NCI-H2196 treated with DMSO at 0.1 percent for 48 hours (cell line): ENCODE data around the gene CASZ1.

Experiments
- DNase-seq: peaks from one replicate; lab custom pipeline; 2025; ENCODE audit not compliant: unreplicated experiment; lab: John Stamatoyannopoulos, UW

The CASZ1 gene

DNA sequence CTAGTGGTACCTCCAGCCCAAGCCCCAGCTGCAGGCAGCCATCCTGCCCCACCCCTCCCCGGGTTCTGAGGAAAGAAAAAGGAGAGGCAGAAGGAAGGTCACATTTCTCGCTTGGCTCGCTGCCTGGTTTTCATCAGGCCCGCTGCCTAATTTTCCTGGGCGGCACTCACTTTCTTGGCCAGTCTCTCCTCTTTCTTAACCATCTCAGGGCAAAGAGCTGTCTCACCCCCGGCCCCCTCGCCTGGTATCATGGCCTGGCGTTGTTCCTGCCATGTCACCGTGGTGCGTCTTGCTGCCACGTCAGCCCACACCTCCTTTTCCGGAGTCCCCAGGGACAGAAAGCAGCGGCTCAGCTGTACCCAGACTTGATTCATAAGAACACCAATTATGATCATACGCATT is 26.6 kb upstream of the CASZ1 start:
- no peak for DNase-seq

DNA sequence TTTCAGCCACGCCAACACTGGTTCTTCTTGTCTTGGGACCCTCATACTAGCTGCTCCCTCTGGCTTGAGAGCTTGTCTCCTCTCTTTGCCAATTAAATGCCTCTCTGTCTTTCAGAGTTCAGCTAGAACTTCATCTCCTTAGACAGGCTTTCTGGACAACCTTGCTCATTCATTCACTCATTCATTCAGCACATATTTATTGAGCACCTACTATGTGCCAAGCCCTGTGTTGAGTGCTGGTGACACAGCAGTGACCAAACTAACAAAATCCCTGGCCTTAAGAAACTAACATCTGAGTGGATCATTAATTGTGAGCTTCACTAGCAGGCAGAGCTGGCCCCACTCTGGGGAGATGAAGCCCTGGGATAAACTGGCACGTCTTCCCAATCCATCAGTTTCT is 24.9 kb upstream of the CASZ1 start:
- no peak for DNase-seq

DNA sequence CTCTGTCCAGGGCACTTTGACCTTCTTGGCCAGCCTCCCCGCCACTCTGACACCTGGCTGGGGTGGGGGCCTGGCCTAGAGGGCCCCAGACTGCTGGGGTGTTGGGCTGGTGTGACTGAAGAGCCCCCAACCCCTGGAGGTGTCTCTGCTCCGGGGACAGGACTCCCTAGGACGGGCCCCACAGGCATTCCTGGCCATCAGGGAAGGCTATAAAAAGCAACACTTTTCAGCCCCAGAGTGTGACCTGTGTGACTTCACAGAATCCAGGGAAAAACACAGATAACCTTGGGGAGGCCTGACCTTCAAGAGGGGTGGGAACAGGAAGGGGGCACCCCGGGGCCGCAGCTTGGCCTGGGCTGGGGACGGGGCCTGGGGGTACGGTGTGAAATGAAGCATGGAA is 24.0 kb upstream of the CASZ1 start:
- DNase-seq, result no peak

DNA sequence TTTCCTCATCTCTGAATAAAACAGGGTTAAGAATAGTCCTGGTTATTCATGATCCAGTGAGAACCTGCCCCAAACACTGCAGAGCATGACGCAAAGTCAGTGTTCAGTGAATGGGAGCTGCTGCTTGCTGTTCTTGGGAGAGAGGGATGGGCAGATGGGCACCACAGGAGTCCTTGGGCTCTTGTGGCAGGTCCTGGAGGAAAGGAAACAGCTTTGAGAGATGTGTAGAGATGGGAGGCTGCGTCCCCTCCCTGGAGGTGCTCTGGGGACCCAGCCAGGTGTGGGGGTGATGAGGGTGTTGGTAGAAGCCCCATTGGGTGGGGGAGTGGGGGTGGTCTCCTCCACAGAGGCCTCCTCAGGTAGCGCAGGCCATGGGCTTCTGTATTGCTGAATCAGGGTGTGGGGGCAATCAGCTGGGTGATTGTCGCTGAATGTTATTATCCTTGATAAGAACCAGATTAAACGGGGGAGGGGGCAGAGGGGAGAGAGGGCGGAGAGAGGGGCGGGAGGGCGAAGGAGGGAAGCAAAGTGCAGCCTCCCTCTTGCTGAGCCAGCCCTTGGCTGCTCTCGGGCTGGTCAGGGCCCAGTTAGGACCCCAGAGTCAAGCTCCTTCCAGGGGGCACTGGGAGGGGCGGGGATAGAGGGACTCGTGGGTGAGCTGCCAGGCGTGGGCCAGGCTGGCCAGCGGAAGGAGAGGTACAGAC is 22.9 kb upstream of the CASZ1 start:
- no peak for DNase-seq

DNA sequence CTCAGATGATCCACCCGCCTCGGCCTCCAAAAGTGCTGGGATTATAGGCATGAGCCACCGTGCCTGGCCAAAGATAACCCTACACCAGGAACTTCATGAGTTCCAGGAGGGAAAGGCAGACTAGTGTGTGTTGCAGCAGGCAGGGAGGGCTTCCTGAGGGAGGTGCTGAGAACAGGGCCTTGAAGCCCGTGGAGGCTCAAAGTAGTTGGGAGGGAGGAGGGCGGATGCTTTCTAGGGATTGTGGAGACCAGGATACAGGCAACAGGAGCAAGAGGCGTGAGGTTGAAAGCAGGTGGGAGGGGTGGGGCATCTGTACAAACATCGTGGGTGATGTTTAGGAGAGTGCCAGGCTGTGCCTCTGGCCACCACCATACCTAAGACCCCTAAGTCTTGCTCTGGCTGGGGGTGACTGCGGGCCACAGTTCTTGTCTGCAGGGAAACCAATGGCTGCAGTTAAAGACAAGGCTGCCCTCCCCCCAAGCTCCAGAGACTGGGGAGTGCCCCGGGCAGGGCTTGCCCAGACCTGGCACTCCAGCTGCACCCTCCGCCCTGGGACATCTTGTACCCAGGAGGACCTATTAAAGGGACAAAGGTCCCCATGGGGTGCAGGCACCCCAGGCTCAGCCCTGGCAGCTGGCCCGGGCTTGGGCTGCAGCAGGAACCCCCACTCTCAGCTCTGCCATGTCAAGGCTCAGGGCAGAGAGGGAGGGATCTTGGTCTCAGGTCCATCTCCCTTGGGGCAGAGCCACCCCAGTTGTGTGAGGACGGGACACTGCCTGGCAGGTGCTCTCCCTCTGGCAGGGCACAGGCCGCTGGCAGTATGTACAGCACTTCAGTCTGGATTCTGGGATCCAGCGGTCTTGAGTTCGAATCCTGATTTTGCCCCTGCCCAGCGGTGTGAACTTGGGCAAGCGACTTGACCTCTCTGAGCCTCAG is 22.1 kb upstream of the CASZ1 start:
- DNase-seq, result no peak

DNA sequence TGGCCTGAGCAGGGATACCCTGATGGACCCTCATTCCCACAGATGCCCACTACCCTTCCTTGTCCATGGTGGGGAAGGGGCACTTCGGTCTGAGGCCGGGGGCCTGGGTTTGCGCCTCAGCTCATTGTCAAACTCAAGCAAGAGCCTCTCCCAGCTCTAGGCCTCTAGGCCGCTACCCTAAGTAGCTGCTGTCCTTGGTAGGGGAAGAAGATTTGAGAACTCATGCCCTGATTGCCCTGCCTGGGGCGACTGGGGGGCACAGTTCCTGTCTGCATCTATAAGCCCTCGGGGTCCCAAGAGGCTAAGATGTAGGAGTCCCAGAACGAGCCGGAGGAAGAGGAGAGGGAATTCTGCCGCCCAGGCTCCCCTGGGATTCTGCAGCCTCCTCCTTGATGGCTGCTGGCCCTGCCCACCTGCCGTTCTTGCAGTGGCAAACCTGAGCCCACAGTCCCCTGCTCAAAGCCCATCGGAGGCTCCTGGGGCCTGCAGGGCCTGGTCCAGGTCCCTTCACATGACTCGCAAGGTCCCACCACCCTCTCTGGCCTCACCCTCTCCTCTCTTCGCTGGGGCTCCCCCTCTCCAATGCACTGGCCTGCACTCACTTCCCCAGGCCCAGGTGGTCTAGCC is 20.4 kb upstream of the CASZ1 start:
- no peak for DNase-seq

DNA sequence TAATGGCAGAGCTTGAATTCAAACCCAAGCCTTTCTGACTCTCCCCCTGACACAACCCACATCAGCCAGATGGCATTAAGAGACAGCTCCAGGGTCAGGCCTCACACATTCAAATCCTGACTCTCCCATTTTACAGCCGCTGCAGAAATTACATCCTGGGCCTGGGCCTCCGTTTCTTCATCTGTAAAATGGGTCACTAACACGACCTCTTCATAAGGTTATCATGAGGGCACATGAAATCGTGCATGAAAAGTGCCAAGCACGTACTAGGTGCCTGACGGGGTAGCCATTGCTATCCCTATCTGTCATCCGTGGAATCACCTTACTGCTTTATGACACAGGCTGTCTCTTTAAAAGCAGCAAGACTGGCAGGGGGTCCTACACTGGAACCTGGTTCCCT is 19.8 kb upstream of the CASZ1 start:
- no peak for DNase-seq

DNA sequence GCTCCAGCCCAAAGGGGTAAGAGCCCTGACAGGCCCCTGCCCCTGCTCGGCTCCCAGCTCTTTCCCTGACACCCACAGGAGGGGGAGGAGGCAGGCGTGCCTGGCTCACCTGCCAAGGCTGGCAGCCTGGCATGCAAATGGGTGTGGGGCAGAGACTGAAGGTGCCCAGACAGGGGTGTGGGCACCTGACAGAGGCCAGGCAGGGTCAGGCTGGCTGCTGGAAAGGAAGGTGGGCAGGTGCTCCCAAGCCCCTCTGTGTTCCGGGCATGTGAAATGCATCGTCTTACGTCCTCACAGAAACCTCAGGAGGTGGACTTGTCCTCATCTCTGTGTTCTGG is 19.4 kb upstream of the CASZ1 start:
- no peak for DNase-seq

DNA sequence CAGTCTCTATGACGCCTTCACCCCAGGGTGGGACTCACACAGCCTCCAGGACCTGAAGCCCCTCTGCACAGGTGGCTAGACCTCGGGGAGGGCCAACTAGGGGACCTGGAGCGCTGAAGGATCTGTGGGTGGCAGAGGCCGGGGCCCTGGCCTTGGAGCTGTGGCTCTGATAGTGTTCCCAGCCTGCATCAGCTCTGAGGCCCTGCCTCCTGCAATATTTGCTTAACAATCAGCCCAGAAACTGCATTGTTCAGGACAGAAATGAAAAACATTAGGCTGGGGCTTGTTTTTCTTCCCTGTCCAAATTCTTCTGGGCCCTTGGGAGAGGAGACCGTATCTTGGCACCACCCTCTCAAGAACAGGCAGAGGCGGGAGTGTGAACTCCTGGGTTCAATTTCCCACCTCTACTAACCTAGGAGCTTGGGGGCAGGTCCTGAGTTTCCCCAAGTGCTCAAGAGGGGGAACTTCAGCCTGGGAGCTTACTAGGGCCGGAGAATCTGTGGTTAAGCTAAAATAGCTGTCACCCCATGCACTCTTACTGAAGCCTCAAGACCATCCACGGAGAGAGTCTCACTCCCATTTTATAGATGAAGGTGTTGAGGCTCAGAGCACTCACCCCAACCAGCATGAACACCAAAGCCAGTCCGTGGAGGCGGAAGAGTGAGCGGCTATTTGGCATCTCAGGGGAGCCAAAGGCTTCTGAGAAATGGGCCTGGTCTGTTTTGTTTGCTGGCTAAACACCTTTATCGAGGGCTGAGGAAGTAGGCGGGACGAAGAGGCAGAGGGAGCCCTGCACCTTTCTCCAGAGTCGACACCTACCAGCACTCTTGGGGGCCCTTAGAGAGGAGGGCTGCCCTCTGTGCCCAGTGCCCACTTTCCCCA is 18.8 kb upstream of the CASZ1 start:
- DNase-seq, result no peak

DNA sequence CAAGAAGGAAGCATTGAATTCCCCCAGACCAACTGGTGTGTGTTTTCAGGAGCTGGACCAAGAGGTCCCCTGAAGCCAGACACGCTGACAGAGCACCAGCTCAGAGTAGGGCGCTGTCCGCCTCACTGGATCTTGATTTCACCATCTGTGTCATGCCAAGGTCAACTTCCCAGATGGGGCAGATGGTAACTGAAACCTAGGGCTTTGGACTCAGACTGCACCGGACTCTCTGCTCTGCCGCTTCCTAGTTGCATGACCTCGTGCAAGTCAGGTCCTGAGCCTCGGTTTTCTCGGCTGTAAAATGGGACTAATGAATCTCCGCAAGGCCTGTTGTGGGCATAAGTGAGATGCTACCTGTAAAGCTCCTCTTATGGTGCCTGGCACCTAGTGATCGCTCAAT is 17.9 kb upstream of the CASZ1 start:
- DNase-seq, result no peak

DNA sequence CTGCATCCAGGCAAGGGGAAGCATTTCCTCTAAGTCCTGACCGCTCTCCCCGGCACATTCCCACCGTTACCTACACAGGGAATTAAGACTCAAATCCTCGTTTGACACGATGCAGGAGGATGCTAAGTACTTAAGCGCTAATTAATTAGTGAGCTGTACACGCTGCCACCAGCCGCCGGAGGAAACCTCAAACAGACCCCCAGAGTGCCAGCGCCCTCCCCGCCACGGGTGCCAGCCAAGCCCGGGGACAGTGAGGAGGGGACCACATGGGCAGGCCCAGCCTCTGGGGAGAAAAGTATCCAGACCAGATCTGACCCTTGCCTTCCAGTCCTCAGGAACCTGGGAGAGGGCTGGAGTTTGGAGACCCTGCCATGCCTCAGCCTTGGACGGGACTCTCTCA is 17.4 kb upstream of the CASZ1 start:
- no peak for DNase-seq

DNA sequence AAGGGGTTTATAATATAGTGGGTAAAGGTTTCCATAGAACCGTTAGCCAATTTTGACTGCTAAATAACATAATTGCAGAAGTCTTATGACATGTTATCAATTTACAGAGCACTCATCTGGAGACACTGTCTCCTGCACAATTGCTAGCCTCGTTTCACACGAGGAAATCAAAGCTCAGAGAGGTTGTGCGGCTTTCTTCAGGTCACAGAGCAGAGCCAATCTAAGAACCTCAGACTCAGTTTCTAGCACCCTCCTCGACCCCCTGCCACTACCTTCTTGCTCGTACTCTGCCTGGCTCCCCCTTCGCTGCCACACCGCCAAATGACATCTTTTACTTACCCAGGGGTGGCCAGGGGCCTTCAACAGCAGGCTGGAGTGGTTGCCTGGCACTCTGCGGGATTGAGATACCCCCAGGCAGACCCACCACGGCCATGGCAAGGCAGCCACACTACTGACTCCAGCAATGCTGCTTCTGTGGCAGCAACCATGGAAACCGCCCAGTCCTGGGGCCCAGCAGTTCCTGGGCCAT is 16.0 kb upstream of the CASZ1 start:
- no peak for DNase-seq

DNA sequence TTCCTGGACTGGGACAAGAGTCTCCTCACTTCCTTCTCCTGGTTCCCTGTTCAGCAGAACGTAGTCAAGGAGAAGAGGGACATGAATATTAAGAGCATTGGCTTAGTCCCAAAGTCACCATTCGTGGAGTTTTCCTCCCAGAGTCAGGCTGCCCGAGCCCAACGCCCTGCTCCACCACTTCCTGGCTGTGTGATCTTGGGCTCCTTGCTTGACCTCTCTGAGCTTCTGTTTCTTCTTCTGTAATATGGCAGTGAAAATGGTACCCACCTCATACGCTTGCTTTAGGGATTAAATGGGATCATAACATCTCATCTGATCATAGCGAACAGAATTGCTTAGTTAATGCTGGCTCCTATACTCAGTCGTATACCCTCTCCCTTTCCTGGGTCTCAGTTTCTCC is 12.0 kb upstream of the CASZ1 start:
- no peak for DNase-seq

DNA sequence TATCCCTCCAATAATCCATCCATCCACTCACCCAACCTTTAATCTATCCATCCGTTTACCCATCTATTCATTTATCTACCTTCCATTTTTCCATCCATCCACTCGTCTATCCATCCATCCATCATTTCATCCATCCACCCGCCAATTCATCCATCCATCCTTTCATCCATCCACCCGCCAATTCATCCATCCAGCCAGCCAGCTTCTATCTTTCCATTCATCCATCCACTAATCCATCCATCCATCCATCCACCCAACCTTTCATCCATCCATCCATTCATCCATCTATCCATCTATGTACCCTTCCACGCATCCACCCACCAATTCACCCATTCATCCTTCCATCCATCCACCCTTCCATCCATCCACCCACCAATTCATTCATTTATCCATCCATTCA is 10.5 kb upstream of the CASZ1 start:
- no peak for DNase-seq

DNA sequence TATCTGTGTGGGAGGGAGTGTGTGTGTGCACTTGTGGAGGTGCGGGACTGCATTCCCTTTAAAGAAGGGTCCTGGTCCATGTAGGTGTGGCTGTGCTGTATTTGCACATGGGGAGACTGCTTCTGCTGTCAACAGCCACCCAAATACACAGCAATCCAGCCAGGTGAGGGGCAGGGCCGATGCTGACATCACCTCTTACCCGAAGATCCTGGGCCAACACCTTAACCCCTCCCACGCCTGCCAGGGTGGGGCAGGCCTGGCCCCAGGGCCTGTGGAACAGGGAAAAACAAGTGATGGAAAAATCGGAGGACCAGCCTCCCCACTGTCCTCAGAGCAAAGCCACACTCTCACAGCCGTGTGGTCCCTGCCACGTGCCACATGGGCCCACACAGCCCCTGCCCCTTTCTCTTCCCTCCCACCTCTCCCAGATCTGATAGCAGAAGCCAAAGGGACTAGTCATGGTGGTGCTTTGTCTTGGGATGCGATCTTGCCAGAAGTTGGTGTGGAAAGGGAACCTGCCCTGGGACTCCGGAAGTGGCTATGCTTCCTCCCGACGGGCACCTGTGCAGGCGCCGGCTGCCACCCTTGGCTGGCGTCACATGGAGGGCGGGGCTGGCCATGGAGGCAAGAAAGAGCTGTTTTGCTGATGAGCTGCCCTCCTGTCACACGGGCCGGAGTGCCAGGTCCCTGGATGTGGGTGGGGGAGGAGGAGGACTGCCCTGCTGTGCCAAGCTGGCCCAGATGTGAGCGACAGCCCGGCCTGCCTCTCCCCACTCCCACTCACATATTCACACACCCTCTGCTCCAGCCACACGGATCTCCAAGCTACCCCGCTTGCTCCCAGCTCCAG is 7.8 kb upstream of the CASZ1 start:
- peak; percentile 65 for DNase-seq

DNA sequence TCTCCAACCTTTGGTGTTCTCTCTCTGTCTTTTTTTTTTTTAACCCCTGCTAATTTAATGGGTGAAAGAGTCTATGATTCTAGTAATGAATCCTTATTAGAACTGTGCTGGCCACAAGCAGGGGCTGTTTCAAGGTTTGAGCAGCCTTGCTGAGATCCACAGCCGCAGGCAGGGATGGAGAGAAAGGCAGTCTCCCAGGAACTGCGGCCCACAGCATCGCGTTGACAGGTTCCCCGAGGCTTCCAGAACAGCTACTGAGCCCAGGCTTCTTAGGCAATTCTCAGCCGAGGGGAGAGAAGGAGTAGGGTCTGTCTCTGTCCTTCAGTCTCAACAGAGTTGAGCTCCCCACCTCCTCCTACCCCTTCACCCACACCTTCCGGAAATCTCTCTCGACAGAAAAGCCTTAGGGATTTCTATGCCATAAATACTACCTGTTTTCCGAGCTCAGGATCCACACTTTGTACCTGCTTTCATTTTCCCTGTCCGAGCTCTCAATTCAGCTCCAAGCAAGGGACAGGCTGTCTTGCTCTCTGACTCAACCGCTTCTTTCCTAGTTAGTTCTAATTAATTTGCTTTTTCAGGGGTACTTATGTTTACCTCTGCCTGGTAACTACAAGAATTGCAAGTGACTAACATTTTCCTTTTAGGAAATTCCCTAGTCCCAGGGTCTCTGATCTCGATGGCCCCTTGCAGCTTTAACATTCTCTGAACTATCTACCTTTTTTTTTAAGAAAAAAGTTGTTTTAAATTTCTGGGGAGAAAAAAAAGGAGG is 6.7 kb upstream of the CASZ1 start:
- DNase-seq, result no peak

DNA sequence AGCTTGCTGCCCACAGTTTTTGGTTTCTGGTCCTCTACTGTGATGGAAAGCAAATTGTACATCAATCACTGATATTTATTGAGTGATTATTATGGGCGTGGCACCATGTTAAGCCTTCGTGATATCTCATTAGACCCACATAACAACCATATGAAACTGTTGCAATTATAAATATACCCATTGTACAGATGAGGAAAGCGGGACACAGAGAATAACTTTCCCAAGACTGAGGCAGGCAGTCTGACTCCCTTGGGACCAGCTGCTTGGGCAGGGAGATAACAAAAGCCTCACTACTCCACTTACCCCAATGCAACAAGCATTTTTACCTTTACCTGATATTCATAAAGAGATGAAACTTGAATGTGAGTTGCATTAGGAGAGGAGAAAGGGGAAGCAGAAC is 4.3 kb upstream of the CASZ1 start:
- DNase-seq, result no peak

DNA sequence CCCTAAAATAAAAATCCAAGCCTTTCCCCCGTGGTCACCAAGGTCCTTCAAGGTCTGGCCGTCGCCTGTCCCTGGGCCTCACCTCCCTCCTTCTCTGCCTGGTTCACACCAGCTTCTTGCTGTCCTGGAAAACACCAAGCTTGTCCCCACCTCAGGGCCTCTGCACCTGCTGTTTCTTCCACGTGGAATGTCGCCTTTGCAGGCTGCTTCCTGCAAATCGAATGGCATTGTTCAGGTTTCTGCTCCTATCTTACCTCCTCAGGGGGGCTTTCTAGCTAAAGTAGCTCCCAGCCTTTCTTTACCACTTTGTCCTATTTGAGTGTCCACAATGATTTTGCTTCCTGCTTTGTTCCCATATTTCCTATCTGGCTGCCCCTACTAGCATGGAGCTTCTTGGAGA is 3.3 kb upstream of the CASZ1 start:
- no peak for DNase-seq

DNA sequence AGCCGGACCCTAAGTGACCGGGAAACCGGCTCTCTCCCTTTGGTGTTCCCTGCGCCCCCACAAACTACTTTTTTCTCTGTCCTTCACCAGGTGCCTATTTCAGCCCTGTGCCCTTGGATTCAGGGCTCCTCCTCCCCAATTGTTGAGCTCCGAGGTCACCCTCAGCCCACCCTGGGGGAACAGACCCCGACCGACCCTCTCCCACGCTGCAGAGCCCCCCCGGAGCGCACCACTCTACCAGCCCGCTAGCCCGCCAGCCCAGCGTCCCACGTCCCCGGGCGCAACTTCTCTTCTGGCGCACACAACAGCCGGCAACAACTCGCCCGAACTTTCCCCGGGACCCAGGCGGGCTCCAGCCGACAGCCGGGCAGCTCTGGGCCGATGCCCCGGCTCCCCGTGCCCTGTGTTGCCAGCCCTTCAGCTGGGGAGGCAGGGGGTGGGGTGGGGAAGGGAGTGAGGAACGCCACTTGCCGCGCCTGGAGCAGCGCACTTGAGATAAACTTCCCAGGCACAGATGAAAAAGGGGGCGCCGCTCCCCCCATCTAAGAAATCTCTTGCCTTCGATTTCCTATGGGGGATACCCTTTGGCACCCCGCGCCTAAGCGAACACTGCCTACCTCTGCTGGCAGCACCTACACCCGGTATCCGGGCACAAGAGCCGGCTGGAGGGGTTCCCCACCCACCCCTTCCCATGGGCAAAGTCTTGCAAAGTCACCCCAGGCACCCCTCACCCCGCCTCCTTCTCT is 997 bp downstream of the CASZ1 start:
- no peak for DNase-seq
